Heart right ventricle (tissue), 16 donors: ENCODE measurements around the gene OTOP2. TPM values are rescaled to one million over a fixed set of nuclear protein-coding genes. Genes with fewer than 3 reads are reported as not detected.

ENCODE experiments used
- ATAC-seq, 8 donors: fragments of 200-7000 bp; cut with Tn5 transposase; one replicate each; pipeline ENCODE4 v1.9.1; 2020; ENCODE audit warnings: mild to moderate bottlenecking in 8 of 8, moderate library complexity in 8 of 8, moderate number of reproducible peaks in 1 of 8
- DNase-seq, 2 donors: peaks; one replicate each; pipeline ENCODE4 v3.0.0-alpha.2; 2020
- H3K27ac ChIP-seq, 10 donors: fragments of 200-600 bp; sonication (generic) in 2 of 10; one replicate each; pipeline versions ENCODE4 v1.5.0 to v1.8.0; 2020 to 2022; ENCODE audit warnings: mild to moderate bottlenecking in 3 of 10
- H3K27me3 ChIP-seq, 7 donors: fragments of 200-600 bp; one replicate each; pipeline ENCODE4 v1.8.0; 2021 to 2022; ENCODE audit warnings: mild to moderate bottlenecking in 2 of 7
- H3K36me3 ChIP-seq, 9 donors: fragments of 200-600 bp; sonication (generic) in 1 of 9; one replicate each; pipeline versions ENCODE4 v1.5.0 to v1.8.0; 2020 to 2022; ENCODE audit warnings: mild to moderate bottlenecking in 2 of 9
- H3K4me1 ChIP-seq, 9 donors: fragments of 200-600 bp; sonication (generic) in 1 of 9; one replicate each; pipeline versions ENCODE4 v1.5.0 to v1.8.0; 2020 to 2022; ENCODE audit warnings: mild to moderate bottlenecking in 4 of 9
- H3K4me3 ChIP-seq, 10 donors: fragments of 200-600 bp; sonication (generic) in 2 of 10; one replicate each; pipeline versions ENCODE4 v1.5.0 to v1.8.0; 2020 to 2022; ENCODE audit warnings: mild to moderate bottlenecking in 7 of 10, moderate library complexity in 2 of 10
- H3K9me3 ChIP-seq, 11 donors: fragments of 200-600 bp in 10 of 11; sonication (generic) in 2 of 11; one replicate each; pipeline versions ENCODE4 v1.5.0 to v1.8.0; 2013 to 2022; ENCODE audit warnings: mild to moderate bottlenecking in 2 of 11, control low read depth in 1 of 11, moderate library complexity in 1 of 11
- WGBS, 2 donors: extraction: QIAGEN DNeasy Blood & Tissue Kit; methylation state at CpG; one replicate each; pipeline ENCODE4 v1.1.7; 2013; ENCODE audit warnings: inconsistent platforms in 1 of 2; 5-methylcytosine and 5-hydroxymethylcytosine counted together
- intact Hi-C, 10 donors: fragments of 100-400 bp; cut with DNase I; formaldehyde crosslinking; loops; one replicate each; pipeline versions ENCODE4 v1.11.1 to v1.14.2; 2022
- polyA plus RNA-seq, 2 donors: library from polyadenylated mRNA; stranded (reverse); fragments of 200-250 nt; gene quantifications; one replicate each; pipeline ENCODE4 v1.2.3, GENCODE V29; 2013
- total RNA-seq, 10 donors: library from RNA; stranded (reverse); fragmentation: NEBNext Ultra II Directional in 3 of 10; extraction: Animal tissue kit (Norgen Biotek cat#: 25700) in 3 of 10; gene quantifications; one replicate each; pipeline versions ENCODE4 v1.2.1 to v1.2.4, GENCODE V29; 2021 to 2023
- TF ChIP-seq, protein P1 (sequence below), 9 donors: fragments of 200-600 bp; sonication (generic) in 2 of 9; IDR thresholded peaks; one replicate each; pipeline versions ENCODE4 v1.5.0 to v1.8.0; 2021 to 2022; ENCODE audit warnings: antibody characterized with exemption in 9 of 9, mild to moderate bottlenecking in 5 of 9, moderate library complexity in 1 of 9
- donor health status: Arrhythmogenic right ventricular cardiomyopathy.
- donor health status: ischemic (EF 13 %, LVEDD 7.1; RV severe dilation, severe dysfunction).
- donor health status: healthy with polysubstance abuse.
- donor health status: DM: no; HTN: yes; CAD: no.
- donor health status: DM: no; HTN: no; CAD: no.
- donor health status: ischemic (EF 25% LVEDD 6.9; RV normal size, moderate dysfunction).
- donor health status: ischemic (EF 25% LVEDD 5.7; RV mildly dilated, moderate dysfunction).
- donor health status: healthy.
- donor health status: DM: yes; HTN: yes; CAD: no.
- donor health status: Ischemic cardiomyopathy.
- donor health status: ischemic (EF 35%, LVEDD 5.7; RV mildly dilated, moderate dysfunction).
- donor health status: nonischemic (EF 11% LVEDD 7.7; RV severe dilation, severe dysfunction).
- donor health status: DM: yes; HTN: yes; CAD: no.
- donor health status: PGD.
- donor health status: ischemic (EF 29% LVEDD 5.4; RV normal size, mild dysfunction).
- donor health status: nonischemic (EF 23%, LVEDD 6.1; RV moderate dilation, normal function).

OTOP2 gene
- total and polyA plus RNA-seq, 12 donors, result not detected

GRCh38 chr17:74950207-74950606 lies 26.1 kb downstream of the OTOP2 start:
- no peak overlapping the region for H3K27ac ChIP-seq
- DNase-seq (no peak), ATAC-seq (peak in 1 of 8 donors; percentile 41)
- H3K9me3 ChIP-seq, result no peaks in the 10 kb centered on the region
- intact Hi-C loops, result no loop called here
- H3K27me3 ChIP-seq, result peaks cover 0 to 35% (median 7%) of the 10 kb centered on the region in 7 donors
- peaks cover 0 to 15% (median 0%) of the 10 kb centered on the region in 9 donors for H3K36me3 ChIP-seq
- TF ChIP-seq, protein P1, sequence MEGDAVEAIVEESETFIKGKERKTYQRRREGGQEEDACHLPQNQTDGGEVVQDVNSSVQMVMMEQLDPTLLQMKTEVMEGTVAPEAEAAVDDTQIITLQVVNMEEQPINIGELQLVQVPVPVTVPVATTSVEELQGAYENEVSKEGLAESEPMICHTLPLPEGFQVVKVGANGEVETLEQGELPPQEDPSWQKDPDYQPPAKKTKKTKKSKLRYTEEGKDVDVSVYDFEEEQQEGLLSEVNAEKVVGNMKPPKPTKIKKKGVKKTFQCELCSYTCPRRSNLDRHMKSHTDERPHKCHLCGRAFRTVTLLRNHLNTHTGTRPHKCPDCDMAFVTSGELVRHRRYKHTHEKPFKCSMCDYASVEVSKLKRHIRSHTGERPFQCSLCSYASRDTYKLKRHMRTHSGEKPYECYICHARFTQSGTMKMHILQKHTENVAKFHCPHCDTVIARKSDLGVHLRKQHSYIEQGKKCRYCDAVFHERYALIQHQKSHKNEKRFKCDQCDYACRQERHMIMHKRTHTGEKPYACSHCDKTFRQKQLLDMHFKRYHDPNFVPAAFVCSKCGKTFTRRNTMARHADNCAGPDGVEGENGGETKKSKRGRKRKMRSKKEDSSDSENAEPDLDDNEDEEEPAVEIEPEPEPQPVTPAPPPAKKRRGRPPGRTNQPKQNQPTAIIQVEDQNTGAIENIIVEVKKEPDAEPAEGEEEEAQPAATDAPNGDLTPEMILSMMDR (IDR thresholded peaks at IDR 0.05), result no peak
- H3K4me1 ChIP-seq, result no peaks in the 10 kb centered on the region
- 64 to 70% methylated on average over 8 of the region's 8 CpGs for WGBS, 2 donors
- H3K4me3 ChIP-seq, result no peak overlapping the region

DNA sequence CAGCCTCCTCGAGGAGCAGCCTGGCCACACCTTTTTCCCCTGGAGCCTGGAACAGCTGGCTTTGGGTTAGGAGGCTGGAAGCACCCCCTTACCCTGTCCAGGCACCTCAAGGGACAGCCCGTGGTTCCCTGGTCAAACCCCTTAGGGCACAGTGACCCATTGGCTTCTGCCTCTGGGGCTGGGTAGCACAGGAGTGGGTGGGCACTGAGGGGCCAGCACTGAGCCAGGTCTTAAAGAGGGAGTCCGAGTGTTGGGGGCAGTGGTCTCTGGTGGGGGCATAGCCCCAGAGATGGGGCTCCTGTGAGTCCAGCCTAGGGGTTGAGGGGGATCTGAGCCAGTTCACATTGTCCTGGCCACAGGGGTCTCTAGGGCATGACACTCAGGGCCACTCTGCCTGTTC lies 27.0 kb downstream of the OTOP2 start:
- H3K9me3 ChIP-seq, result no peaks in the 10 kb centered on the region
- WGBS, 2 donors, result 67 to 83% methylated on average over 3 of the region's 3 CpGs
- TF ChIP-seq, protein P1 (IDR thresholded peaks at IDR 0.05), result no peak
- peaks cover 0 to 26% (median 7%) of the 10 kb centered on the region in 7 donors for H3K27me3 ChIP-seq
- no peak for DNase-seq
- peak in 1 of 8 donors; percentile 9 for ATAC-seq
- no peaks in the 10 kb centered on the region for H3K4me1 ChIP-seq
- intact Hi-C loops, result no loop called here
- H3K4me3 ChIP-seq, result no peak overlapping the region
- no peak overlapping the region for H3K27ac ChIP-seq
- peaks cover 0 to 24% (median 0%) of the 10 kb centered on the region in 9 donors for H3K36me3 ChIP-seq

GRCh38 chr17:74951680-74952421 lies 27.8 kb downstream of the OTOP2 start:
- WGBS, 2 donors, result 73 to 74% methylated on average over 32 of the region's 32 CpGs
- Histone ChIP-seq H3K27ac (no peak overlapping the region), H3K4me3 (no peak overlapping the region), H3K9me3 (no peaks in the 10 kb centered on the region), H3K27me3 (peaks cover 0 to 20% (median 3%) of the 10 kb centered on the region in 7 donors), H3K36me3 (peaks cover 0 to 30% (median 0%) of the 10 kb centered on the region in 9 donors), H3K4me1 (no peaks in the 10 kb centered on the region)
- no peak for DNase-seq
- intact Hi-C loops, result no loop called here
- TF ChIP-seq, protein P1 (IDR thresholded peaks at IDR 0.05), result no peak
- no peak for ATAC-seq

DNA sequence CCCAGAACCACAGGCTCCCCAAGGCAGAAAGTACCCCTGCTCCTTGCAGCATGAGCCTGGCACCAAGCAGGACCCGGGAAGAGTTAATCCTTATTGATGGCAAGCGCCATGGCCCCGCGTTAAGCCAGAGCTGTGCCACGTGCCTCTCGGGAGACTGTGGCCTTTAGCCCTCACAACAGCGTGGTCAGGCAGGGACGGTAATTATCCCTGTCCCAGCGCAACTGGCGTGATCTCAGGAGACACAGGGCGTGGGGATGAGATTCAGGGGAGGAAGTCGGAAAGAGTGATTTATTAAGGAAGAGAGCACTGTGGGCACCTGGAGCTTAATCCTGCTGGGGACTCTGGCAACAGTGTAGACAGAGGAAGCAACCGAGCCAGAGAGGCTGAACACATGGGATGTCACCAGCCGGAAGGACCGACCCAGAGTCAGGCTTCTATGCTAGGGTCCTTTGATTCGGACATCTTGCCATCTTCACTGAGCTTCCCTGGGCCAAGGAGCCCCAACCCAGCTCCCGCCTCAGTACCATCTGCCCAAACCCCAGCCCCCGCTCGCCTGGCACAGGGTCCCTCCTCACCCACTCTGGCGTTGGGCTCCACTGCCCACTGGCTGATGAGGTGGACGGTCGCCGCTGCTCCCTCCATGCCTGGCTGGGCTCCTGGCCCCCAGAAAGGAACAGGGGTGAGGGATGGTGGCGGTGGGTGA lies 28.5 kb downstream of the OTOP2 start:
- TF ChIP-seq, protein P1 (IDR thresholded peaks at IDR 0.05), result no peak
- peaks cover 0 to 20% (median 0%) of the 10 kb centered on the region in 7 donors for H3K27me3 ChIP-seq
- no peaks in the 10 kb centered on the region for H3K4me1 ChIP-seq
- intact Hi-C loops, result no loop called here
- H3K36me3 ChIP-seq, result peaks cover 0 to 38% (median 0%) of the 10 kb centered on the region in 9 donors
- no peak overlapping the region for H3K4me3 ChIP-seq
- no peak for DNase-seq
- H3K9me3 ChIP-seq, result no peaks in the 10 kb centered on the region
- 78 to 82% methylated on average over 24 of the region's 24 CpGs for WGBS, 2 donors
- ATAC-seq, result no peak
- no peak overlapping the region for H3K27ac ChIP-seq
